Measurements from ENCODE around the gene OR6S1.
"Not testable (repeated sequence)": the region's sequence is repeated elsewhere in the genome, so short reads cannot be mapped to it uniquely, and the experiment has no call there.

The OR6S1 gene

GRCh38 chr14:20630340-20631022, 11.0 kb downstream of the OR6S1 start:
- DNase-seq, result no peak

- no peak for DNase-seq
These were observed 13.2 kb downstream of the OR6S1 start for GRCh38 chr14:20628063-20628854.

GRCh38 chr14:20627346-20628027, 14.0 kb downstream of the OR6S1 start:
- no peak for DNase-seq

GRCh38 chr14:20626274-20626673, 15.2 kb downstream of the OR6S1 start:
- DNase-seq, result no peak

- peak; percentile 27 for DNase-seq
These were observed 16.9 kb downstream of the OR6S1 start for GRCh38 chr14:20624495-20625070.

- DNase-seq, result no peak
These were observed 17.7 kb downstream of the OR6S1 start for GRCh38 chr14:20623798-20624197.

GRCh38 chr14:20622816-20623291, 18.6 kb downstream of the OR6S1 start:
- no peak for DNase-seq

GRCh38 chr14:20620798-20621478, 20.6 kb downstream of the OR6S1 start:
- DNase-seq, result no peak

- not testable (repeated sequence) for DNase-seq
These were observed 21.8 kb downstream of the OR6S1 start for GRCh38 chr14:20619688-20620087.

GRCh38 chr14:20618271-20618749, 23.2 kb downstream of the OR6S1 start:
- DNase-seq, result no peak

- no peak for DNase-seq
These were observed 24.1 kb downstream of the OR6S1 start for GRCh38 chr14:20617138-20618003.

- no peak for DNase-seq
These were observed 25.5 kb downstream of the OR6S1 start for GRCh38 chr14:20615996-20616395.

- DNase-seq, result no peak
These were observed 27.3 kb downstream of the OR6S1 start for GRCh38 chr14:20614038-20614840.

- peak; percentile 81 for DNase-seq
These were observed 28.1 kb downstream of the OR6S1 start for GRCh38 chr14:20613094-20614037.

- DNase-seq, result no peak
These were observed 29.1 kb downstream of the OR6S1 start for GRCh38 chr14:20612403-20612802.

- DNase-seq, result no peak
These were observed 30.2 kb downstream of the OR6S1 start for GRCh38 chr14:20611277-20611676.

- peak; percentile 72 for DNase-seq
These were observed 31.3 kb downstream of the OR6S1 start for GRCh38 chr14:20610002-20610765.

GRCh38 chr14:20609215-20610001, 32.1 kb downstream of the OR6S1 start:
- peak; percentile 39 for DNase-seq

Measured in stimulated activated CD4-positive, alpha-beta T cell treated with anti-CD3 and anti-CD28 coated beads, Interleukin-4, amount 100 ng/mL, for 1 hour (primary cell).